ENCODE data around the gene TTC34. TPM values are rescaled to one million over a fixed set of nuclear protein-coding genes. Genes with fewer than 3 reads are reported as not detected.
A peak's percentile ranks its signal among the peaks of the same experiment; 100 is the strongest.

TTC34 gene
- total and polyA plus RNA-seq, 2 of the 13 experiments (the other 11 are each of a cell fraction or from before 2014, with no cell fraction given) = 0.07 to 0.11 TPM

DNA sequence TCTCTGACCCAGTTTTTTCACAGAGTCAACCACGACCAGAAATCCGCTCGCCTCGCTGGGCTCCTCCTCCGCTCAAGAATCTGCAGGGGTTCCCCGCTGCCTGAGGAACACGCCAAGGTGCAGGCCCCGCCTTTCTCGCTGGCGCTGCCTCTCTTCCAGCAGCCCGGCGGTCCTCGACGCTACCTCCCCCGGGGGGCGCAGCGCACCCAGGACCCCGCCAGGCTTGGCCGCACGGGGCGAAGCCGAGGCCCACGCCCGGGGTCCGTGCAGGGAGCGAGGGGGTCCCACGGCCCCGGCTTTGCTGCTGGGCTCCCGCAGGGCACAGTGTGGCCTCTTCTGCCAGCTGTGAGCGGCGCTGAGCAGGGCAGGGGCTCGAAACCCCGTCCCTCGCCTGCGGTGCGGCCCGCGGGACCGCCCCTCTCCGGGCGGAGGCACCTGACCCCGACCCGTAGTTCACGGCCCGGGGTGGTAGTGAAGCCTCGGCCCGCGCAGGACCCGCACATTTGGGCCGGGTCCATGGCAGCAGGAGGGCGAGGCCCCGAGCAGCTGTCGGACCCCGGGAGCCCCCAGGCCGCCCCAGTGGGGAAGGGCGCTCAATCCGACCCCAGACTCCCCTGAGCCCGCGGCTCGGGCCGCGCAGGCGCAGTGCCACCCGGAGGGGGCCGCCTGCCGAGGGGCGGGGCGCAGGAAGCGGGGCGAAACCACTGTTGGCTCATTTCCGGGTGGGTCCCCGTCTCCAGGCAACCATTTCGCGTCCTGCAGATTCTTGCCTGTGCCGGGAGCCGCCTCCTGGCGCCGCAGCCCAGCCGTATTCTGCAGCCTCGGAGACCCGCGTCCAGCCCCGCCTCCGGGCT is 158.7 kb downstream of the TTC34 start (continued):
- TF ChIP-seq, protein P1, sequence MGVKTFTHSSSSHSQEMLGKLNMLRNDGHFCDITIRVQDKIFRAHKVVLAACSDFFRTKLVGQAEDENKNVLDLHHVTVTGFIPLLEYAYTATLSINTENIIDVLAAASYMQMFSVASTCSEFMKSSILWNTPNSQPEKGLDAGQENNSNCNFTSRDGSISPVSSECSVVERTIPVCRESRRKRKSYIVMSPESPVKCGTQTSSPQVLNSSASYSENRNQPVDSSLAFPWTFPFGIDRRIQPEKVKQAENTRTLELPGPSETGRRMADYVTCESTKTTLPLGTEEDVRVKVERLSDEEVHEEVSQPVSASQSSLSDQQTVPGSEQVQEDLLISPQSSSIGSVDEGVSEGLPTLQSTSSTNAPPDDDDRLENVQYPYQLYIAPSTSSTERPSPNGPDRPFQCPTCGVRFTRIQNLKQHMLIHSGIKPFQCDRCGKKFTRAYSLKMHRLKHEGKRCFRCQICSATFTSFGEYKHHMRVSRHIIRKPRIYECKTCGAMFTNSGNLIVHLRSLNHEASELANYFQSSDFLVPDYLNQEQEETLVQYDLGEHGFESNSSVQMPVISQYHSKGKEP (CRISPR knock-in tag; IDR thresholded peaks at IDR 0.05) = no peak
- TF ChIP-seq ZNF275 (CRISPR knock-in tag; IDR thresholded peaks at IDR 0.05; ENCODE audit: borderline replicate concordance) (no peak), HDAC6 (IDR thresholded peaks at IDR 0.05; ENCODE audit: low read depth, low read length) (no peak), BRF2 (CRISPR knock-in tag; IDR thresholded peaks at IDR 0.05) (peak; percentile 56; the same call in 1 of the 2 replicates), ZSCAN30 (CRISPR knock-in tag; IDR thresholded peaks at IDR 0.05) (no peak), HNRNPK (IDR thresholded peaks at IDR 0.05; ENCODE audit: low read depth, low read length, poor library complexity, severe bottlenecking) (no peak), RFXAP (CRISPR knock-in tag; IDR thresholded peaks at IDR 0.05; ENCODE audit: borderline replicate concordance) (no peak), CENPX (CRISPR knock-in tag; IDR thresholded peaks at IDR 0.05) (no peak), ZNF572 (CRISPR knock-in tag; IDR thresholded peaks at IDR 0.05) (no peak; the same call in 1 of the 2 replicates), ZNF468 (CRISPR knock-in tag; IDR thresholded peaks at IDR 0.05) (no peak), ZBTB26 (CRISPR knock-in tag; IDR thresholded peaks at IDR 0.05; ENCODE audit: borderline replicate concordance) (no peak), ZNF331 (CRISPR knock-in tag; IDR thresholded peaks at IDR 0.05) (0 out of 2 replicates have a peak, but pooled peaks have one; percentile 11), ZNF234 (CRISPR knock-in tag; conservative IDR thresholded peaks at IDR 0.05) (no peak), U2AF1 (optimal IDR thresholded peaks at IDR 0.05; ENCODE audit: low read depth, low read length) (no peak), E2F5 (CRISPR knock-in tag; conservative IDR thresholded peaks at IDR 0.05) (no peak), SOX13 (IDR thresholded peaks at IDR 0.05) (no peak), SOX13 (CRISPR knock-in tag; conservative IDR thresholded peaks at IDR 0.05 in 1 of 2, IDR thresholded peaks at IDR 0.05 in 1 of 2) (no peak; a peak in 1 of 4 replicates), ZIK1 (CRISPR knock-in tag; IDR thresholded peaks at IDR 0.05; ENCODE audit: borderline replicate concordance, low read depth) (peak; percentile 21; the same call in 1 of the 2 replicates), SNRNP70 (IDR thresholded peaks at IDR 0.05; ENCODE audit: low read depth, low read length) (no peak), ARNTL (CRISPR knock-in tag; IDR thresholded peaks at IDR 0.05) (no peak; the same call in 1 of the 2 replicates), ZNF30 (CRISPR knock-in tag; IDR thresholded peaks at IDR 0.05) (0 out of 2 replicates have a peak, but pooled peaks have one; percentile 80), ZC3H4 (CRISPR knock-in tag; IDR thresholded peaks at IDR 0.05; ENCODE audit: borderline replicate concordance) (no peak), RBFOX2 (IDR thresholded peaks at IDR 0.05; ENCODE audit: low read depth, low read length) (peak; percentile 91)

Data from HepG2 (cell line).